ENCODE data around the gene MKNK1. TPM values are rescaled to one million over a fixed set of nuclear protein-coding genes. Genes with fewer than 3 reads are reported as not detected.

MKNK1 gene
- total RNA-seq, 1 experiment from 2014 or later: 40.1 TPM

DNA sequence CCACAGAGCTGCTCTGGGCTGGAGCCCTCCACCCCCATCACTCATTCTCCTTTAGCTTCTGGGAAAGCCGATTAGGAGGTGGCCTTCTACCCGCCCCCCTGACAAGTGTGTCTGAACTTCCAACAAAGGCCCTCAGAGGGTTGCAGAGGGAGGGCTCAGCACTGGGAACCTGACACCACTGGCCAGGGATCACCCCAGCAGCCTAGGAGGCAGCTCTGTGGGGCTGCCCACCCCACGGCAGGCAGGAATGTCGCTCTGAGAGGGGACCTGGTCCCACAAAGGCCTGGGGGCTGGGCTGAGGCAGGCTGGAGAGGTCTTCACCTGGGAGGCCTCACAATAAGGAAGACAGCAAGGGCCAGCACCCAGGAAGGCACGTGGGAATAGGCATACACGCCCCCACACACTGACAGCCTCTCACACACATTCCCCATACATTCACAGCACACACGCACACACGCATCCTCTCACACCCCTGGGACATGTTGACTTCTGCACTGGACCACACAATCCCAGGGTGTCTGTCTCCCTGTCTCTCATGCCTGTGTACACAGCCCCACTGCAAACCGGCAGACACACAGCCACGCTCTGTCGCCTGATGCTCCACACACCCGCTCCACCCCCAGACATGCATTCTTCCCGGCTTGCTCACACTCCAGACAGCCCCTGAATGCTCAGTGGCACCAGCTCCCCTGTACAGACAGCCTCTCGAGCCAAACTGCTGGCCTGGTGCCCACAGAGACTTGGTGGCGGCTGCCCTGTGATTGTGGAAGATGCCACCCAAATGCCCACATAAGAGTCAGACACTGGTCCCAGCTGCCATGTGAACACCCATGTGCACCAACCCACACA lies 83.8 kb downstream of the MKNK1 start:
- no peaks in the 10 kb centered on the region for H3K9me3 ChIP-seq (ENCODE audit: control insufficient read depth, insufficient read depth, low read depth, low read length)
- DNase-seq (ENCODE audit: low read depth, low spot score) (no peak), ATAC-seq (peak; percentile 36; the same call in 1 of the 2 replicates)
- no peaks in the 10 kb centered on the region for H3K27me3 ChIP-seq (ENCODE audit: control insufficient read depth, insufficient read depth, low read length)
- no peaks in the 10 kb centered on the region for H3K36me3 ChIP-seq (ENCODE audit: control insufficient read depth, insufficient read depth, low read length)
- BruUV-seq (replicated peaks): no TSS peak
- H3K4me3 ChIP-seq (ENCODE audit: low read depth in 2 of 2, low read length in 2 of 2): no peak overlapping the region
- in situ Hi-C loops (cut with HindIII; ENCODE audit: low pct_unique_long_range_greater_than_20kb, low sequenced_read_pairs) (no loop called here), intact Hi-C loops (cut with micrococcal nuclease; ENCODE audit: unreplicated experiment) (no loop called here)
- no peak overlapping the region for H3K27ac ChIP-seq (ENCODE audit: low read length)
- H3K4me1 ChIP-seq (ENCODE audit: control insufficient read depth, insufficient read depth, low read length): peaks cover 4% of the 10 kb centered on the region
- CTCF ChIA-PET: no interaction called here
- TF ChIP-seq TCF7L2 (IDR thresholded peaks at IDR 0.05; ENCODE audit: low read depth, low read length): no peak
- TF ChIP-seq, protein P1, sequence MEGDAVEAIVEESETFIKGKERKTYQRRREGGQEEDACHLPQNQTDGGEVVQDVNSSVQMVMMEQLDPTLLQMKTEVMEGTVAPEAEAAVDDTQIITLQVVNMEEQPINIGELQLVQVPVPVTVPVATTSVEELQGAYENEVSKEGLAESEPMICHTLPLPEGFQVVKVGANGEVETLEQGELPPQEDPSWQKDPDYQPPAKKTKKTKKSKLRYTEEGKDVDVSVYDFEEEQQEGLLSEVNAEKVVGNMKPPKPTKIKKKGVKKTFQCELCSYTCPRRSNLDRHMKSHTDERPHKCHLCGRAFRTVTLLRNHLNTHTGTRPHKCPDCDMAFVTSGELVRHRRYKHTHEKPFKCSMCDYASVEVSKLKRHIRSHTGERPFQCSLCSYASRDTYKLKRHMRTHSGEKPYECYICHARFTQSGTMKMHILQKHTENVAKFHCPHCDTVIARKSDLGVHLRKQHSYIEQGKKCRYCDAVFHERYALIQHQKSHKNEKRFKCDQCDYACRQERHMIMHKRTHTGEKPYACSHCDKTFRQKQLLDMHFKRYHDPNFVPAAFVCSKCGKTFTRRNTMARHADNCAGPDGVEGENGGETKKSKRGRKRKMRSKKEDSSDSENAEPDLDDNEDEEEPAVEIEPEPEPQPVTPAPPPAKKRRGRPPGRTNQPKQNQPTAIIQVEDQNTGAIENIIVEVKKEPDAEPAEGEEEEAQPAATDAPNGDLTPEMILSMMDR (IDR thresholded peaks at IDR 0.05): no peak
- TF ChIP-seq, protein P2, sequence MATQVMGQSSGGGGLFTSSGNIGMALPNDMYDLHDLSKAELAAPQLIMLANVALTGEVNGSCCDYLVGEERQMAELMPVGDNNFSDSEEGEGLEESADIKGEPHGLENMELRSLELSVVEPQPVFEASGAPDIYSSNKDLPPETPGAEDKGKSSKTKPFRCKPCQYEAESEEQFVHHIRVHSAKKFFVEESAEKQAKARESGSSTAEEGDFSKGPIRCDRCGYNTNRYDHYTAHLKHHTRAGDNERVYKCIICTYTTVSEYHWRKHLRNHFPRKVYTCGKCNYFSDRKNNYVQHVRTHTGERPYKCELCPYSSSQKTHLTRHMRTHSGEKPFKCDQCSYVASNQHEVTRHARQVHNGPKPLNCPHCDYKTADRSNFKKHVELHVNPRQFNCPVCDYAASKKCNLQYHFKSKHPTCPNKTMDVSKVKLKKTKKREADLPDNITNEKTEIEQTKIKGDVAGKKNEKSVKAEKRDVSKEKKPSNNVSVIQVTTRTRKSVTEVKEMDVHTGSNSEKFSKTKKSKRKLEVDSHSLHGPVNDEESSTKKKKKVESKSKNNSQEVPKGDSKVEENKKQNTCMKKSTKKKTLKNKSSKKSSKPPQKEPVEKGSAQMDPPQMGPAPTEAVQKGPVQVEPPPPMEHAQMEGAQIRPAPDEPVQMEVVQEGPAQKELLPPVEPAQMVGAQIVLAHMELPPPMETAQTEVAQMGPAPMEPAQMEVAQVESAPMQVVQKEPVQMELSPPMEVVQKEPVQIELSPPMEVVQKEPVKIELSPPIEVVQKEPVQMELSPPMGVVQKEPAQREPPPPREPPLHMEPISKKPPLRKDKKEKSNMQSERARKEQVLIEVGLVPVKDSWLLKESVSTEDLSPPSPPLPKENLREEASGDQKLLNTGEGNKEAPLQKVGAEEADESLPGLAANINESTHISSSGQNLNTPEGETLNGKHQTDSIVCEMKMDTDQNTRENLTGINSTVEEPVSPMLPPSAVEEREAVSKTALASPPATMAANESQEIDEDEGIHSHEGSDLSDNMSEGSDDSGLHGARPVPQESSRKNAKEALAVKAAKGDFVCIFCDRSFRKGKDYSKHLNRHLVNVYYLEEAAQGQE (IDR thresholded peaks at IDR 0.05; ENCODE audit: insufficient read depth in 1 of 2, low read depth in 2 of 2, low read length in 1 of 2): no peak
- TF ChIP-seq POLR2AphosphoS5 (IDR thresholded peaks at IDR 0.05; ENCODE audit: low read depth, low read length): no peak
- TF ChIP-seq SIN3A (IDR thresholded peaks at IDR 0.05; ENCODE audit: borderline replicate concordance, insufficient read depth, low read depth, low read length): no peak
- POLR2A ChIA-PET: no interaction called here

DNA sequence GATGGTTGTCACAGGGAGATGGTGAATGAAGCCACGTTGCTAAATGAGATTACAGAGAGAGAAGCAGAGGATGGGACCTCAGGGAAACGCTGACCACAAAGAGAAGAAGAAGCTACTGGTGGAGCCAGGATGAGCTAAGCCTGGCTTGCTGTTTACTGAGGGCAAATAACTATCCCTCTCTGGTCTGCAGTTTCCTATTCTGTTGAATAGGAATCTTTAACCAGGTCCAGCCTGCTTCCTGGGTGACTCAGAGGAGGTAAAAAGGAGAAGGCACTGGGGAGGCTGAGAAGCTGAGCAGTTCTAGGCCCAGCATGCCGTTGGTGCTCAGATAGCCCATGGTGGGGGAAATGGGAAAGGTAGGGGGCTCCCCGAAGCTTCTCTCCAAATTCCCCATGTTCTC lies 84.9 kb downstream of the MKNK1 start:
- intact Hi-C loops (cut with micrococcal nuclease; ENCODE audit: unreplicated experiment) (no loop called here), in situ Hi-C loops (cut with HindIII; ENCODE audit: low pct_unique_long_range_greater_than_20kb, low sequenced_read_pairs) (no loop called here)
- Histone ChIP-seq H3K9me3 (ENCODE audit: control insufficient read depth, insufficient read depth, low read depth, low read length) (no peaks in the 10 kb centered on the region), H3K27me3 (ENCODE audit: control insufficient read depth, insufficient read depth, low read length) (no peaks in the 10 kb centered on the region), H3K27ac (ENCODE audit: low read length) (no peak overlapping the region), H3K4me1 (ENCODE audit: control insufficient read depth, insufficient read depth, low read length) (peaks cover 4% of the 10 kb centered on the region), H3K4me3 (ENCODE audit: low read depth in 2 of 2, low read length in 2 of 2) (no peak overlapping the region), H3K36me3 (ENCODE audit: control insufficient read depth, insufficient read depth, low read length) (no peaks in the 10 kb centered on the region)
- DNase-seq (ENCODE audit: low read depth, low spot score): no peak
- CTCF ChIA-PET: interaction anchor here (0.6 kb wide), 1 partner anchor 115 kb away, joined by 3 read pairs; no protein-coding TSS in a partner anchor
- no TSS peak for BruUV-seq (replicated peaks)
- no peak for TF ChIP-seq TCF7L2 (IDR thresholded peaks at IDR 0.05; ENCODE audit: low read depth, low read length)
- TF ChIP-seq, protein P2 (IDR thresholded peaks at IDR 0.05; ENCODE audit: insufficient read depth in 1 of 2, low read depth in 2 of 2, low read length in 1 of 2): no peak
- TF ChIP-seq SIN3A (IDR thresholded peaks at IDR 0.05; ENCODE audit: borderline replicate concordance, insufficient read depth, low read depth, low read length): no peak
- no peak for TF ChIP-seq POLR2AphosphoS5 (IDR thresholded peaks at IDR 0.05; ENCODE audit: low read depth, low read length)
- TF ChIP-seq, protein P1 (IDR thresholded peaks at IDR 0.05): no peak
- no peak for ATAC-seq
- POLR2A ChIA-PET: no interaction called here
